C4-2B (cell line): Measurements from ENCODE around the gene SAC3D1.

Source experiments
- H3K27ac ChIP-seq: fragments of 450-650 bp; 2 replicates; pipeline ENCODE4 v1.5.1; 2017
- ZFX ChIP-seq: fragments of 450-650 bp; IDR thresholded peaks from 2 replicates; pipeline ENCODE4 v1.6.1; 2017
- TF ChIP-seq, protein P1 (sequence below): fragments of 450-650 bp; conservative IDR thresholded peaks from 2 replicates; pipeline ENCODE4 v1.5.1; 2017; ENCODE audit warnings: mild to moderate bottlenecking

Gene SAC3D1

DNA sequence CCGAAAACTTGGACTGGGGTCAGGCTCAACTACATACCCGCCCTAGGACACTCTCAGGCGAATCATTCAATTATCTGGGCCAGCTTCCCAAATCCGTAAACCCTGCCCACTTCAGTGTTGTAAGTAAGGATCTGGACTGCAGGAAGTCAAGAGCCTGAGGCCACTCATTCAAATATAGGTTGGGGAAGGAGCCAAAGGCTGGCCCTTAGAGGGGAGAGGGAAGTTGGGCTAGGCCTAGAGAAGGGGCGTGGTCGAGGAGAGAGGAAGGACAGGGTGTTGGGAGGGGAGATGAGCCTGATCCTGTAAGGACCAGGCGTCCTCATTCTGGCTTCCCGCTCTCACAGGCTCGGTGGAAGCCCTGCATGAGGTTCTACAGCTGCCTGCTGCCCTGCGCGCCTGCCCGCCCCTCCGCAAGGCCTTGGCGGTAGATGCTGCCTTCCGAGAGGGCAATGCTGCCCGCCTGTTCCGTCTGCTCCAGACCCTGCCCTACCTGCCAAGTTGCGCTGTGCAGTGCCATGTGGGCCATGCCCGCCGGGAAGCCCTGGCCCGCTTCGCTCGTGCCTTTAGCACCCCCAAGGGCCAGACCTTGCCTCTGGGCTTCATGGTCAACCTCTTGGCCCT, 3.0 kb downstream of the SAC3D1 start:
- no peak overlapping the region for H3K27ac ChIP-seq
- TF ChIP-seq, protein P1, sequence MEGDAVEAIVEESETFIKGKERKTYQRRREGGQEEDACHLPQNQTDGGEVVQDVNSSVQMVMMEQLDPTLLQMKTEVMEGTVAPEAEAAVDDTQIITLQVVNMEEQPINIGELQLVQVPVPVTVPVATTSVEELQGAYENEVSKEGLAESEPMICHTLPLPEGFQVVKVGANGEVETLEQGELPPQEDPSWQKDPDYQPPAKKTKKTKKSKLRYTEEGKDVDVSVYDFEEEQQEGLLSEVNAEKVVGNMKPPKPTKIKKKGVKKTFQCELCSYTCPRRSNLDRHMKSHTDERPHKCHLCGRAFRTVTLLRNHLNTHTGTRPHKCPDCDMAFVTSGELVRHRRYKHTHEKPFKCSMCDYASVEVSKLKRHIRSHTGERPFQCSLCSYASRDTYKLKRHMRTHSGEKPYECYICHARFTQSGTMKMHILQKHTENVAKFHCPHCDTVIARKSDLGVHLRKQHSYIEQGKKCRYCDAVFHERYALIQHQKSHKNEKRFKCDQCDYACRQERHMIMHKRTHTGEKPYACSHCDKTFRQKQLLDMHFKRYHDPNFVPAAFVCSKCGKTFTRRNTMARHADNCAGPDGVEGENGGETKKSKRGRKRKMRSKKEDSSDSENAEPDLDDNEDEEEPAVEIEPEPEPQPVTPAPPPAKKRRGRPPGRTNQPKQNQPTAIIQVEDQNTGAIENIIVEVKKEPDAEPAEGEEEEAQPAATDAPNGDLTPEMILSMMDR = no peak
- no peak for TF ChIP-seq ZFX

DNA sequence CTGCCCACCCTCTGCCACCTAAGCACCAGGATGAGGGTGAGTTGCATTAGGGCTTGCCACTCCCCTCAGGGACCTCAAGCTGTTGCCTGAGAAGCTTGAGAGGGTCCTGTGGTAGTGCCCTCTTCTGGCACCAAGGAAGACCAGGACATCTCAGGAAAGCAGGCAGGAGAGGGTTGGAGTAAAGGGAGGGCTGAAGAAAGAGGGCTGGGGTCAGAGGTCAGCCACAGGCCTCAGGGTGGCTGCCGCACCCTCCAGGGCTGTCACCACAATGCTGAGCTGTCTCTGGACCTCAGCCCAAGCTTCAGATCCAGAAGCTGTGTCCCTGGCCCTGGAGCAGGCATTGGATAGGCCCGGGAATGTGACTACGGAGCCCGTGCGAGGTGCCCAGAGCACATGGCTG, 4.1 kb downstream of the SAC3D1 start:
- H3K27ac ChIP-seq = no peak overlapping the region
- TF ChIP-seq, protein P1 = no peak
- no peak for TF ChIP-seq ZFX

DNA sequence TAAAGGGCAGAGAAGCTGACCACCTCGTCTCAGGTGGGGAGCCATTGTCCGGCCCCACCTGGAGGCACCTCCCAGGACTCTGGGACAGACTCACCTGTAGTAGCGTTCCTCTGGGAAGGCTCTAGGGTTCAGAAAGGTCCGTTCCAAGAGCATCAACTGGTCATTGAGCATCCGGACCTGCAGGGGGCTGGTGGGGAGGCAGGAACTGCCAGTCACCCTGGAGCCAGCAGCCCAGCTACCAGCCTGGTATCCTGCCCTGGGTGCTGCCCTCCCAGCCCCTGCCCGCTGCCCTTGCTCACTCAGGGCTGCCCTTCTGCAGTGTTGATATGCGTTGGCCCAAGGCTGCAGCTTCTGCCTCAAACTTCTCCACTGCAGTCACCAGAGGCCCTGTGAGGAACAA, 4.7 kb downstream of the SAC3D1 start:
- no peak overlapping the region for H3K27ac ChIP-seq
- TF ChIP-seq ZFX = no peak
- TF ChIP-seq, protein P1 = no peak

DNA sequence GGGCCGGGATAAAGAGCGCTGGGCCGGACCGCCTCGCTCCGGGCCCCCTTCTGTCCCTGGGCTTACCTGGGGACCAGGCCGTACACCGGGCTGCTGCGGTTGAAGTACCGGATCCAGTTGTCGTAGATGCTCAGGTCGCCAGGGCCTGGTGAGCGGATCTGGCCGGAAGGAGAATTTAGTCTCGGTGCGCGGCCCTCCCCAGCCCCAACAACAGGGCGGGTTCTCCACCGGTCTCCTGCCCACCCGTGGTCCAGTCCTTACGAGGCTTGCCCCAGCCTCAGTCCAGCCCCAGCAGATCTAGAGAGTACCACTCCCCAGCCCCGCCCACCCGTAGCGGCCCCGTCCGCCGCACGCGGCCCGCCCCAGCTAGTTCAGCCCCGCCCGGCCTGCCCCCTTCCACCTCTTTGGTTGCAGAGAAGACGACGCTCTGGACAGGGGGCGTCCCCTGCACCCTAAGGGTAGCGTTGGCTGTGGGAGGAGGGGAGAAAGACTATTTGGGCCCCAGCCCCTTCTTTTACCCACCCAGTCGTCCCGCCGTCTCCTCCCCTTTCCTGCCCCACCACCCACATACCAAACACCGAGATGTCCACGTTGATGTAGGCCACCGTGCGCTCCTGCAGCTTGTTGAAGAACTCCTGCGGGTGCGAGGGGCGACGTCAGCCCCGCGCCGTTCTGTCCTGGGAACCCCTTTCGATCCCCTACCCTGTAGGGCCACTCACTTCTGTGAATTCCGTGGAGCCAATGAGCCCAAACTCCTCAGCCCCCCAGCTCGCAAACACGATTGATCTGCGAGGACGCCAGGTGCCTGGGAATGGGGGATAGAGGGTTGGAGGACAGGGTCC, 6.8 kb downstream of the SAC3D1 start:
- no peak overlapping the region for H3K27ac ChIP-seq
- no peak for TF ChIP-seq ZFX
- TF ChIP-seq, protein P1 = no peak

DNA sequence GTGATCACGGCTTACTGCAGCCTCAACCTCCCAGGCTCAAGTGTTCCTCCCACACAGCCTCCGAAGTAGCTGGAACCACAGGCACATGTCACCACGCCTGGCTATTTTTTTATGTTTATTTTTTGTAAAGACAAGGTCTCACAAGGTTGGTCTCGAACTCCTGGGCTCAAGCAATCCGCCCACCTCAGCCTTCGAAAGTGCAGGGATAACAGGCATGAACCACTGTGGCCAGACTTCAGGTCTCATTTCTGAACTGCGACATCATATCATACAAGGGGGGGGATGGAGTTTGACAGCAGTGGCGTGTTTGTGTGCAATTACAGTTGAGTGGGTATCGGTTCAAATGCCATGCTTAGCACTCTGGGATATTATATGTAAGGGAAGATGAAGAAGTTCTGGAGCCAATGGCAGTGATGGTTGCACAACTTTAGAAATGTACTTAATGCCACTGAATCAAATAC, 10.4 kb downstream of the SAC3D1 start:
- TF ChIP-seq, protein P1 = no peak
- TF ChIP-seq ZFX = no peak

DNA sequence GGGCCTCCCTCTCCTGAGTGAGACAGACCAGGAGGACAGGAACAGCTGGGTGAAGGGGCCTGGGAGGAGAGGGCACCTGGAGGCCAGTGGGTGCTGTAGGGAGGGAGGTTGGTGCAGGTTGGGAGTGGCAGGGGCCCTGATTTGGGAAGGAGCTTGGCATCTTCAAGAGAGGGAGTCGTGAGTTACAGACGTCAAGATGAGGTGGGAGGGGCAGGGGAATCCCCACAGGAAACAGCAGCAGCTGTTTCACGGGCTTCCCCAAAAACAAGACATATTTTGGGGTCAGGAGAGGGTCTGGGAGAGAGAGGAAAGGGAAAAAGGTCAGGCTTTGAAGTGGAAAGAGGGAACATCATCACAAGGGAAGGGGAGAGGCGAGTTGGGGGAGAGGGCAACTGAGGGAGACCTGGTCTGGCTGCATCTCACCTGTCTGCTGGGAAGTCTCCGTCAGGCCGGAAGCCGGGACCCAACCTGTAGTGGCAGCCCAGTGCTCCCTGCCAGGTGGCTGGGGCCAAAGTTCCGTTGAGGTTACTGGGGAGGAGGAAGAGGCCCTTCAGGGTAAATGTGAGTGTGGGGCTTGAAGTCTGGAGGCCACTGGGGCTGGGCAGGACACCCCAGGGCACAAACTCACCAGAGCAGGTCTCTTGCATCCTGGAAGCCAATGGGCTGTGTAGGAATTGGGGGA, 13.0 kb downstream of the SAC3D1 start:
- no peak overlapping the region for H3K27ac ChIP-seq
- TF ChIP-seq, protein P1 = no peak
- no peak for TF ChIP-seq ZFX

More for the DNA sequence above, 10.4 kb downstream of the SAC3D1 start:
- H3K27ac ChIP-seq = no peak overlapping the region

DNA sequence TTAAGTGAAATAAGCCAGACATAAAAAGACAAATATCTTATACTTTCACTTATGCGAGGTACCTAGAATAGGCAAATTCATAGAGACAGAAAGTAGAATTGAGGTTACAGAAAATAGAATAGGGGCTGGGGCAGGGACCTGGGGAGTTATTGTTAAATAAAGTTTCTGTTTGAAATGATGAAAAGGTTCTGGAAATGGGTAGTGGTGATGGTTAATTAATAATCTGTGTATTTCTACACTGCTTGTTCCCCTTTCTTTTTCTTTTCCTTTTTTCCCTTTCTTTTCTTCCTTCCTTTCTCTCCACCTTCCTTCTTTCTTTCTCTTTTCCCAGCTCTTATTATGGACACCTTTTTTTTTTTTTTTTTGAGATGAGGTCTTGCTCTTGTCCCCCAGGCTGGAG, 14.5 kb downstream of the SAC3D1 start:
- no peak overlapping the region for H3K27ac ChIP-seq
- no peak for TF ChIP-seq ZFX
- TF ChIP-seq, protein P1 = no peak
